ENCODE measurements around the gene CAB39. TPM values are rescaled to one million over a fixed set of nuclear protein-coding genes. Genes with fewer than 3 reads are reported as not detected.

CAB39 gene
- total RNA-seq, 1 donor = 81.0 TPM

GRCh38 chr2:230742781-230743180, 30.1 kb downstream of the CAB39 start:
- no peaks in the 10 kb centered on the region for H3K27me3 ChIP-seq (ENCODE audit: insufficient read depth, low read length)
- peaks cover 13% of the 10 kb centered on the region for H3K4me1 ChIP-seq (ENCODE audit: insufficient read depth, low read length)
- no peaks in the 10 kb centered on the region for H3K9me3 ChIP-seq (ENCODE audit: low read depth, low read length)
- H3K4me3 ChIP-seq (ENCODE audit: low read length) = no peak overlapping the region

- peaks cover 4% of the 10 kb centered on the region for H3K4me1 ChIP-seq (ENCODE audit: insufficient read depth, low read length)
- no peaks in the 10 kb centered on the region for H3K9me3 ChIP-seq (ENCODE audit: low read depth, low read length)
- H3K4me3 ChIP-seq (ENCODE audit: low read length) = no peak overlapping the region
- H3K27me3 ChIP-seq (ENCODE audit: insufficient read depth, low read length) = no peaks in the 10 kb centered on the region
These were observed 33.6 kb downstream of the CAB39 start for GRCh38 chr2:230746213-230746612.

- H3K27me3 ChIP-seq (ENCODE audit: insufficient read depth, low read length) = no peaks in the 10 kb centered on the region
- H3K9me3 ChIP-seq (ENCODE audit: low read depth, low read length) = no peaks in the 10 kb centered on the region
- no peak overlapping the region for H3K4me3 ChIP-seq (ENCODE audit: low read length)
- H3K4me1 ChIP-seq (ENCODE audit: insufficient read depth, low read length) = peaks cover under 1% of the 10 kb centered on the region
These were observed 35.4 kb downstream of the CAB39 start for GRCh38 chr2:230748087-230748486.

GRCh38 chr2:230749111-230749510, 36.5 kb downstream of the CAB39 start:
- H3K4me1 ChIP-seq (ENCODE audit: insufficient read depth, low read length) = no peaks in the 10 kb centered on the region
- H3K4me3 ChIP-seq (ENCODE audit: low read length) = no peak overlapping the region
- no peaks in the 10 kb centered on the region for H3K9me3 ChIP-seq (ENCODE audit: low read depth, low read length)
- H3K27me3 ChIP-seq (ENCODE audit: insufficient read depth, low read length) = no peaks in the 10 kb centered on the region

GRCh38 chr2:230751062-230751461, 38.4 kb downstream of the CAB39 start:
- H3K4me1 ChIP-seq (ENCODE audit: insufficient read depth, low read length) = peaks cover 5% of the 10 kb centered on the region

GRCh38 chr2:230754200-230754599, 41.6 kb downstream of the CAB39 start:
- H3K9me3 ChIP-seq (ENCODE audit: low read depth, low read length) = no peaks in the 10 kb centered on the region
- H3K4me1 ChIP-seq (ENCODE audit: insufficient read depth, low read length) = peaks cover 32% of the 10 kb centered on the region
- H3K4me3 ChIP-seq (ENCODE audit: low read length) = no peak overlapping the region
- H3K27me3 ChIP-seq (ENCODE audit: insufficient read depth, low read length) = no peaks in the 10 kb centered on the region

More at GRCh38 chr2:230751062-230751461, 38.4 kb downstream of the CAB39 start:
- Histone ChIP-seq H3K27me3 (ENCODE audit: insufficient read depth, low read length) (no peaks in the 10 kb centered on the region), H3K9me3 (ENCODE audit: low read depth, low read length) (no peaks in the 10 kb centered on the region), H3K4me3 (ENCODE audit: low read length) (no peak overlapping the region)

- Histone ChIP-seq H3K27me3 (ENCODE audit: insufficient read depth, low read length) (no peaks in the 10 kb centered on the region), H3K9me3 (ENCODE audit: low read depth, low read length) (no peaks in the 10 kb centered on the region), H3K4me3 (ENCODE audit: low read length) (no peak overlapping the region), H3K4me1 (ENCODE audit: insufficient read depth, low read length) (peaks cover 46% of the 10 kb centered on the region)
These were observed 44.8 kb downstream of the CAB39 start for GRCh38 chr2:230757476-230757875.

GRCh38 chr2:230758566-230759480, 46.2 kb downstream of the CAB39 start:
- Histone ChIP-seq H3K4me1 (ENCODE audit: insufficient read depth, low read length) (peaks cover 46% of the 10 kb centered on the region), H3K4me3 (ENCODE audit: low read length) (no peak overlapping the region), H3K27me3 (ENCODE audit: insufficient read depth, low read length) (no peaks in the 10 kb centered on the region), H3K9me3 (ENCODE audit: low read depth, low read length) (no peaks in the 10 kb centered on the region)

GRCh38 chr2:230759481-230760167, 47.0 kb downstream of the CAB39 start:
- Histone ChIP-seq H3K9me3 (ENCODE audit: low read depth, low read length) (no peaks in the 10 kb centered on the region), H3K4me1 (ENCODE audit: insufficient read depth, low read length) (peaks cover 46% of the 10 kb centered on the region), H3K27me3 (ENCODE audit: insufficient read depth, low read length) (no peaks in the 10 kb centered on the region), H3K4me3 (ENCODE audit: low read length) (no peak overlapping the region)

- peaks cover 39% of the 10 kb centered on the region for H3K4me1 ChIP-seq (ENCODE audit: insufficient read depth, low read length)
- H3K9me3 ChIP-seq (ENCODE audit: low read depth, low read length) = no peaks in the 10 kb centered on the region
- no peak overlapping the region for H3K4me3 ChIP-seq (ENCODE audit: low read length)
- no peaks in the 10 kb centered on the region for H3K27me3 ChIP-seq (ENCODE audit: insufficient read depth, low read length)
These were observed 49.1 kb downstream of the CAB39 start for GRCh38 chr2:230761704-230762103.

GRCh38 chr2:230762317-230762896, 49.8 kb downstream of the CAB39 start:
- H3K4me1 ChIP-seq (ENCODE audit: insufficient read depth, low read length) = peaks cover 32% of the 10 kb centered on the region
- no peaks in the 10 kb centered on the region for H3K27me3 ChIP-seq (ENCODE audit: insufficient read depth, low read length)
- H3K9me3 ChIP-seq (ENCODE audit: low read depth, low read length) = no peaks in the 10 kb centered on the region
- no peak overlapping the region for H3K4me3 ChIP-seq (ENCODE audit: low read length)

GRCh38 chr2:230764346-230764745, 51.7 kb downstream of the CAB39 start:
- peaks cover 13% of the 10 kb centered on the region for H3K4me1 ChIP-seq (ENCODE audit: insufficient read depth, low read length)
- no peaks in the 10 kb centered on the region for H3K9me3 ChIP-seq (ENCODE audit: low read depth, low read length)
- H3K27me3 ChIP-seq (ENCODE audit: insufficient read depth, low read length) = no peaks in the 10 kb centered on the region
- no peak overlapping the region for H3K4me3 ChIP-seq (ENCODE audit: low read length)

- Histone ChIP-seq H3K4me1 (ENCODE audit: insufficient read depth, low read length) (no peaks in the 10 kb centered on the region), H3K27me3 (ENCODE audit: insufficient read depth, low read length) (no peaks in the 10 kb centered on the region), H3K9me3 (ENCODE audit: low read depth, low read length) (no peaks in the 10 kb centered on the region), H3K4me3 (ENCODE audit: low read length) (no peak overlapping the region)
These were observed 53.1 kb downstream of the CAB39 start for GRCh38 chr2:230765611-230766300.

- no peaks in the 10 kb centered on the region for H3K9me3 ChIP-seq (ENCODE audit: low read depth, low read length)
- no peaks in the 10 kb centered on the region for H3K4me1 ChIP-seq (ENCODE audit: insufficient read depth, low read length)
- H3K4me3 ChIP-seq (ENCODE audit: low read length) = no peak overlapping the region
- H3K27me3 ChIP-seq (ENCODE audit: insufficient read depth, low read length) = no peaks in the 10 kb centered on the region
These were observed 55.3 kb downstream of the CAB39 start for GRCh38 chr2:230767862-230768388.
